ENCODE measurements around the gene TMEM250.

TMEM250 gene

DNA sequence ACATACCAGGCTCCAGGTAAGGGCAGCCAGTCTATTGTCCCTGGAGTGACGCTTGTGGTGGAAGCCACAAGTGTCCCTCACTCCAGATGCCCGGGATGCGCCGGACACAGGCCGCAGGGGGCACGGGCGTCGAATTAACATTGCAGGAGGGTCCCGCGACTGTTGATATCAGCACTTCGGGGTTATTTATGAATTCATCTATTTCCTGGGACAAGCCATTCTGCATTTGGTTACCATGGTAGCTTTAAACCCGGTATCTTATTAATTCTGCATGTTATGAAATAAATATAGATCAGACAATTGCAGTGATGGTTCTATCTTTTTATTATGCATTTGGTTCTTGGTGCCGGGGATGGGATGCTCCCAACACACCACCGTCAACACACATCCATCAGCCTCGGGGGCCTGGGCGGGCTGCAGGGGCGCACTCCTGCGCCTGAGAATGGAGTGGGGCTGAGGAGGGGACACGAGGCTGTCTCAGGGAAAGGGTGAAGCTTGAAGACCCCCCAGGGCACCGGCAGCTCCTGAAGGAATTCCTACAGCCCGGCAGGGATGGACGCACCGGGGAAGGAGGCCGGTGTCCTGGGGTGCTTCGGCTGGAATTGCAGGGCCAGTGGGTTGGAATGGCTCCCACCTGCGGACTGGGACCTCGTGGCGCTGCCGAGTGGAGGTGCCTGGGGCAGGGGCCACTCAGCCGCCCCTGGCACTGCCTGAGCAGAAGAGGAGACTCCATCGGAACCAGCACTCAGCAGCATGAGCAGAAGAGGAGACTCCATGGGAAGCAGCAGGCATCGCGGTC lies 17.7 kb upstream of the TMEM250 start:
- TF ChIP-seq, protein P1, sequence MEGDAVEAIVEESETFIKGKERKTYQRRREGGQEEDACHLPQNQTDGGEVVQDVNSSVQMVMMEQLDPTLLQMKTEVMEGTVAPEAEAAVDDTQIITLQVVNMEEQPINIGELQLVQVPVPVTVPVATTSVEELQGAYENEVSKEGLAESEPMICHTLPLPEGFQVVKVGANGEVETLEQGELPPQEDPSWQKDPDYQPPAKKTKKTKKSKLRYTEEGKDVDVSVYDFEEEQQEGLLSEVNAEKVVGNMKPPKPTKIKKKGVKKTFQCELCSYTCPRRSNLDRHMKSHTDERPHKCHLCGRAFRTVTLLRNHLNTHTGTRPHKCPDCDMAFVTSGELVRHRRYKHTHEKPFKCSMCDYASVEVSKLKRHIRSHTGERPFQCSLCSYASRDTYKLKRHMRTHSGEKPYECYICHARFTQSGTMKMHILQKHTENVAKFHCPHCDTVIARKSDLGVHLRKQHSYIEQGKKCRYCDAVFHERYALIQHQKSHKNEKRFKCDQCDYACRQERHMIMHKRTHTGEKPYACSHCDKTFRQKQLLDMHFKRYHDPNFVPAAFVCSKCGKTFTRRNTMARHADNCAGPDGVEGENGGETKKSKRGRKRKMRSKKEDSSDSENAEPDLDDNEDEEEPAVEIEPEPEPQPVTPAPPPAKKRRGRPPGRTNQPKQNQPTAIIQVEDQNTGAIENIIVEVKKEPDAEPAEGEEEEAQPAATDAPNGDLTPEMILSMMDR (IDR thresholded peaks at IDR 0.05; ENCODE audit: low read depth, low read length) = no peak
- H3K4me3 ChIP-seq (ENCODE audit: low read depth, low read length) = no peak overlapping the region

DNA sequence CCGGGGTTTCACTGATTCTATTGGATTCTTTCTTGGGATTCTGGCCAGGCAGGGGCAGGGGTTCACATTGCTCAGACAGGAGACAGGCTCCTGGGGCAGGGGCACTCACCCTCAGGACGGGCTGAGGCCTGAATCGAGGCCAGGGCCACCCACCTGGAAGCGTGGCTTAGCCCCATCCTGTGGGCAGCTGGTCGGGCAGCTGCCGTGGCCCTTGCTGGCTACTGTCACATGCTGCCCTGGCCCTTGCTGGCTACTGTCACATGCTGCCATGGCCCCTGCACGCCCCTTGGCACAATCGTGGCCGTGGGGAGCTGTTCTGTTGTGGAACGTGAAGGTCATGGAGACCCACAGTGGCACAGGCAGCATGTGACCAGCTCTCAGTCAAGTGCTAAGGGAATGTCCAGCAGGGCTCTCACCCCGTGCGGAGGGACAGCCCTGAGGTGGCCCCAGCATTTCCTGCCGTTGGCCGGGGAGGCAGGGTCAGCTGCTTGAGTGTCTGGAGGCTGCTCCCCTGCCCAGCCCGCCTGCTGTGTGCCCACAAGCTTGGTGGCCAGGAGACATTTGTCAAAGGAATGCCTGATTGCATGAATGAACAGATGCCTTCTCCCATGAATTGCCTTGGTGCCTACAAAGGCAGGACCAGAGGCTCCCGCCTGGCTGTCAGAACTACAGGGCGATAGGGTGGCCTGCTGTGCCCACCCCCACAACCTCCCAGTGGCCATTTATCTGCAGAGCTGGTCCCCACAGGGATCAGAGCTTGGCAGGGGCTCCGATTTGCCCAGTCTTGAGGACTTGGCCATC lies 16.9 kb upstream of the TMEM250 start:
- TF ChIP-seq, protein P1 (IDR thresholded peaks at IDR 0.05; ENCODE audit: low read depth, low read length) = no peak
- H3K4me3 ChIP-seq (ENCODE audit: low read depth, low read length) = no peak overlapping the region

GRCh38 chr9:136133959-136134484 lies 15.3 kb upstream of the TMEM250 start:
- TF ChIP-seq, protein P1 (IDR thresholded peaks at IDR 0.05; ENCODE audit: low read depth, low read length) = no peak
- no peak overlapping the region for H3K4me3 ChIP-seq (ENCODE audit: low read depth, low read length)

- TF ChIP-seq, protein P1 (IDR thresholded peaks at IDR 0.05; ENCODE audit: low read depth, low read length) = peak; percentile 30; the same call in 1 of the 2 replicates
- peak overlapping the region; percentile 41 for H3K4me3 ChIP-seq (ENCODE audit: low read depth, low read length)
These were observed 14.7 kb upstream of the TMEM250 start for GRCh38 chr9:136133191-136133958.

GRCh38 chr9:136132512-136133050 lies 13.9 kb upstream of the TMEM250 start:
- H3K4me3 ChIP-seq (ENCODE audit: low read depth, low read length) = no peak overlapping the region
- TF ChIP-seq, protein P1 (IDR thresholded peaks at IDR 0.05; ENCODE audit: low read depth, low read length) = no peak

DNA sequence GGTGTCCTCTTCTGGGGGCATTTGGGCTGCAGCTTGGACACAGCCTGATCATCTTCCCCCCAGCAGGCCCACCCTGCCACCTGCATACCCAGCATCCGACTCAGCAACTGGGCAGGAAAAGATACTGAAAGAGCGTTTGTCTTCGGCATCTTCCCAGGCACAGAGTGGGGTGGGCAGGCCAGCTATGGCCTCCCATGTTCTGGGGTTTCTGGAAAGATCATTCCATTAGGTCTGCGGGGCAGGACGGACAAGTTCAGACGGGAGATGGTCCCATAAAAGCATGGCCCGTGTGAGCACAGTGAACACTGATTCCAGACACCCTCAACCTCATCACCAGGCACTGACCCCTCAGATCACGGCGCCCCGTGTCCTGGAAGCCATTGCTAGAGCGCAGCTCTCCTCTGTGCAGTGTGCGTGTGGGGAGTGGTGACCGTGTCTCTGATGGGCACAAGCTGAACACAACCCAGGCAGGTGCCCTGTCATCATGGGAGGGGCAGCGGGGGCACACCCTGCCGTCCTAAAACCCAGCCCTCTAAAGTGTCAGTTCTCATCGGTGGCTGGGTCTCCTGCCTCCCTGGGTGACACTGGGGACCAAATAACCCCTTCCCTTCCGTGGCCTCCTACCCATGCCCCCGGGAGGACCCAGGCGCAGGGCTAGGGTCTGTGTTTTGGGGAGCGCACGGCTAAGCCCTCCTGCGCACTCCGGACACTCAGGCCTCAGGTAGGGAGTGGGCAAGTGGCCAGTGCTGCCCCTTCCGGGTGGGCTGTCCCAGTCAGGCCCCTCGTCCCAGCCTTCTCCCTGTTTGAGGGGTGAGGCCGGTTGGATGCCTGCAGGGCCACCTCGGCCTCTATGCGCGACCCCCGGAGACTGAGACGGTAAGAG lies 13.2 kb upstream of the TMEM250 start:
- no peak overlapping the region for H3K4me3 ChIP-seq (ENCODE audit: low read depth, low read length)
- TF ChIP-seq, protein P1 (IDR thresholded peaks at IDR 0.05; ENCODE audit: low read depth, low read length) = no peak
